K562 (cell line): ENCODE data around the gene PRCD. TPM values are rescaled to one million over a fixed set of nuclear protein-coding genes. Genes with fewer than 3 reads are reported as not detected.
A peak's percentile ranks its signal among the peaks of the same experiment; 100 is the strongest.

Source experiments
- ATAC-seq: fragments of 200-7000 bp; cut with Tn5 transposase; 3 replicates; pipeline ENCODE4 v1.9.1; 2020; ENCODE audit warnings: moderate library complexity
- BruUV-seq: library from RNA; stranded (reverse); fragments of 400-500 nt; replicated peaks from 2 replicates; lab custom pipeline; 2021; lab: Mats Ljungman, UMichigan
- CTCF ChIA-PET: fragments of 300-600 bp; formaldehyde crosslinking; extraction: SDS; loops from one replicate; lab custom pipeline; 2021; ENCODE audit warnings: low intra/inter-chr PET ratio; lab: Yijun Ruan, JAX
- POLR2A ChIA-PET: fragments of 300-600, 350-650 bp; sonication (Branson Sonifier 250); formaldehyde crosslinking; extraction: SDS; loops from one replicate; lab custom pipeline; 2021; ENCODE audit warnings: antibody characterized with exemption, inconsistent platforms; lab: Yijun Ruan, JAX
- DNase-seq, 4 experiments: peaks; one replicate each; pipeline versions ENCODE4 v3.0.0 to v3.0.0-alpha.2; 2011 to 2018; ENCODE audit warnings: low spot score in 3 of 4, mixed read lengths in 3 of 4; ENCODE audit errors: extremely low read depth in 1 of 4
- FAIRE-seq: peaks from 2 replicates; lab custom pipeline; 2011; peaks lifted over from hg19 to GRCh38; lab: Jason Lieb, UNC
- H2AFZ ChIP-seq: 2 replicates; pipeline ENCODE4 v1.6.0; 2011; ENCODE audit warnings: low read depth, low read length, control low read depth, inconsistent platforms
- H3K27ac ChIP-seq: fragments of 200-600 bp; 3 replicates; pipeline ENCODE4 v1.8.0; 2011; ENCODE audit warnings: low read depth, mild to moderate bottlenecking, control low read depth, inconsistent platforms, low read length, moderate library complexity, mixed read lengths; ENCODE audit errors: extremely low read depth
- H3K27me3 ChIP-seq, 2 experiments: fragments of 300-600 bp in 1 of 2; 2 replicates in 1 of 2; 3 replicates in 1 of 2; pipeline versions ENCODE4 v1.6.0 to v1.8.0; 2011; ENCODE audit warnings: inconsistent platforms in 2 of 2, low read length in 2 of 2, mild to moderate bottlenecking in 1 of 2, mixed read lengths in 1 of 2, moderate library complexity in 1 of 2; ENCODE audit not compliant: control insufficient read depth in 2 of 2, insufficient read depth in 2 of 2
- H3K36me3 ChIP-seq: fragments of 300-600 bp; 3 replicates; pipeline ENCODE4 v1.8.0; 2011; ENCODE audit warnings: mild to moderate bottlenecking, low read length, inconsistent platforms; ENCODE audit not compliant: control insufficient read depth, insufficient read depth
- H3K4me1 ChIP-seq, 2 experiments: fragments of 200-600 bp in 1 of 2; replicated peaks in 1 of 2; 2 replicates in 1 of 2; 3 replicates in 1 of 2; pipeline versions ENCODE4 v1.5.1 to v1.8.0; 2011; ENCODE audit warnings: inconsistent platforms in 2 of 2, low read length in 2 of 2, mild to moderate bottlenecking in 1 of 2, mixed read lengths in 1 of 2, moderate library complexity in 1 of 2; ENCODE audit not compliant: control insufficient read depth in 2 of 2, insufficient read depth in 2 of 2
- H3K4me2 ChIP-seq: 2 replicates; pipeline ENCODE4 v1.6.1; 2011; ENCODE audit warnings: low read length, control low read depth, inconsistent platforms, mixed read lengths; ENCODE audit not compliant: insufficient read depth
- H3K4me3 ChIP-seq: fragments of 200-600 bp; sonication (generic), shearing (Covaris generic); 2 replicates; pipeline ENCODE4 v1.5.1; 2016; ENCODE audit warnings: control low read depth, inconsistent platforms
- H3K79me2 ChIP-seq: fragments of 200-600 bp; 3 replicates; pipeline ENCODE4 v1.8.0; 2011; ENCODE audit warnings: low read length, inconsistent platforms; ENCODE audit not compliant: control insufficient read depth, insufficient read depth
- H3K9ac ChIP-seq, 2 experiments: 2 replicates each; pipeline versions ENCODE4 v1.6.0 to v1.6.1; 2011; ENCODE audit warnings: low read depth in 2 of 2, low read length in 2 of 2, control low read depth in 1 of 2, inconsistent platforms in 1 of 2, mild to moderate bottlenecking in 1 of 2, mixed read lengths in 1 of 2; ENCODE audit not compliant: insufficient read depth in 1 of 2
- H3K9me1 ChIP-seq: one replicate; pipeline ENCODE4 v1.6.0; 2011; ENCODE audit warnings: inconsistent platforms, mild to moderate bottlenecking, low read length, moderate library complexity; ENCODE audit not compliant: control insufficient read depth, insufficient read depth
- H3K9me3 ChIP-seq: replicated peaks from 2 replicates; pipeline ENCODE4 v1.5.1; 2011; ENCODE audit warnings: low read depth, low read length, inconsistent platforms; ENCODE audit not compliant: control insufficient read depth, insufficient read depth
- H4K20me1 ChIP-seq: replicated peaks from 2 replicates; pipeline ENCODE4 v1.6.1; 2011; ENCODE audit warnings: low read length, inconsistent platforms, mixed read lengths; ENCODE audit not compliant: control insufficient read depth, insufficient read depth
- RBM15 ChIP-seq: fragments of 200-400 bp; formaldehyde crosslinking; IDR thresholded peaks from 2 replicates; pipeline ENCODE4 v1.6.1; 2018; ENCODE audit warnings: mild to moderate bottlenecking, low read length, moderate library complexity; ENCODE audit not compliant: insufficient read depth
- ZNF586 ChIP-seq: fragments of 450-650 bp; formaldehyde crosslinking; conservative IDR thresholded peaks from 2 replicates; pipeline ENCODE4 v1.4.0; 2020; ENCODE audit warnings: mild to moderate bottlenecking, moderate library complexity
- WGBS: fragments of 100-300 bp; shearing (Covaris generic); methylation state at CpG from one replicate; pipeline ENCODE4 v1.1.6; 2016; ENCODE audit warnings: low coverage, mixed read lengths; ENCODE audit not compliant: insufficient coverage; ENCODE audit errors: missing lambda C conversion rate; 5-methylcytosine and 5-hydroxymethylcytosine counted together
- in situ Hi-C: fragments of 300-500 bp; cut with MboI; formaldehyde crosslinking; loops from 4 replicates; pipeline ENCODE4 v1.15.0; 2018; ENCODE audit warnings: inconsistent platforms, mixed read lengths
- intact Hi-C: fragments of 100-400 bp; cut with micrococcal nuclease; formaldehyde crosslinking; loops from 2 replicates; pipeline ENCODE4 v1.14.2; 2022
- polyA plus RNA-seq, 8 experiments: library from polyadenylated mRNA; depleted of rRNA in 4 of 8; stranded (reverse) in 5 of 8; unstranded in 3 of 8; fragments of >200 nt; fragmentation: Nextera tagmentation in 2 of 8; fragmentation: Illumina TruSeq in 1 of 8; extraction: Ambion mirVana in 2 of 8; extraction: Trizol in 1 of 8; gene quantifications; 2 replicates each; pipeline versions ENCODE4 v1.2.1 to v1.2.3, GENCODE V29; 2011 to 2014; ENCODE audit warnings: inconsistent platforms in 1 of 8, missing spikeins in 1 of 8
- total RNA-seq, 7 experiments: library from RNA; depleted of rRNA in 6 of 7; stranded (reverse); fragments of >200 nt in 6 of 7; fragmentation: Illumina TruSeq in 2 of 7; extraction: Trizol in 2 of 7; gene quantifications; 2 replicates each; pipeline versions ENCODE4 v1.2.1 to v1.2.3, GENCODE V29; 2011 to 2021; ENCODE audit warnings: low replicate concordance in 1 of 7
- TF ChIP-seq, protein P1 (sequence below): sonication (generic); formaldehyde crosslinking; IDR thresholded peaks from 2 replicates; pipeline ENCODE4 v1.8.1; 2022; ENCODE audit warnings: missing genetic modification reagents
- TF ChIP-seq, protein P2 (sequence below): fragments of 450-650 bp; formaldehyde crosslinking; IDR thresholded peaks from 2 replicates; pipeline ENCODE4 v1.4.0; 2020; ENCODE audit warnings: mild to moderate bottlenecking, moderate library complexity
- TF ChIP-seq, protein P3 (sequence below): fragments of 450-650 bp; IDR thresholded peaks from 2 replicates; pipeline ENCODE4 v1.7.0; 2016; ENCODE audit warnings: borderline replicate concordance
- TF ChIP-seq, protein P4 (sequence below): fragments of 450-650 bp; formaldehyde crosslinking; IDR thresholded peaks from 2 replicates; pipeline ENCODE4 v1.4.0; 2020; ENCODE audit warnings: mild to moderate bottlenecking
- TF ChIP-seq, protein P5 (sequence below): fragments of 250-450 bp; sonication (Bioruptor Pico); IDR thresholded peaks from 2 replicates; pipeline ENCODE4 v1.5.0; 2021; ENCODE audit warnings: mild to moderate bottlenecking, borderline replicate concordance

The PRCD gene
- total and polyA plus RNA-seq, 9 of the 15 experiments (the other 6 are each of a cell fraction or from before 2014, with no cell fraction given), result 0.20 to 0.25 (median 0.21) TPM; not detected in 6

DNA sequence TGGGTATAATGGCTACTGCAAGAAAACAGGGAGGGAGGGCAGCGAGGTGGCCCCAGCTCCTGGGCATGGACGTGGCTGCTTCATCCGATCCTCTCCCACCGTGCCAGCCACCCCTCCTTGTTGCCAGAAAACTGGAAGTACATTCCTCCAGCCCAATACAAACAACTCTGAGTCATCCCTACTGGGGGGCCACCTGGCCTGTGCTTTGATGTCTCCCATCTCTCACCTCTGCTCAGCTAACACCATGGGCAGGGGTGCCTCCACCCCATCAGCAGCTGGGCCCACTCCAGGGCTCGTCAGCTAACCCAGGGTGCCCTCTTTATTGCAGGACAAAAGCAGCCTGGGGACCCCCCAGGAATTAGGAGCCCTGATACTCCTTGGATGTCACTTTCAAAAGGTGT lies 40.6 kb upstream of the PRCD start (continued):
- TF ChIP-seq, protein P1, sequence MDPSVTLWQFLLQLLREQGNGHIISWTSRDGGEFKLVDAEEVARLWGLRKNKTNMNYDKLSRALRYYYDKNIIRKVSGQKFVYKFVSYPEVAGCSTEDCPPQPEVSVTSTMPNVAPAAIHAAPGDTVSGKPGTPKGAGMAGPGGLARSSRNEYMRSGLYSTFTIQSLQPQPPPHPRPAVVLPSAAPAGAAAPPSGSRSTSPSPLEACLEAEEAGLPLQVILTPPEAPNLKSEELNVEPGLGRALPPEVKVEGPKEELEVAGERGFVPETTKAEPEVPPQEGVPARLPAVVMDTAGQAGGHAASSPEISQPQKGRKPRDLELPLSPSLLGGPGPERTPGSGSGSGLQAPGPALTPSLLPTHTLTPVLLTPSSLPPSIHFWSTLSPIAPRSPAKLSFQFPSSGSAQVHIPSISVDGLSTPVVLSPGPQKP (CRISPR knock-in tag), result no peak

DNA sequence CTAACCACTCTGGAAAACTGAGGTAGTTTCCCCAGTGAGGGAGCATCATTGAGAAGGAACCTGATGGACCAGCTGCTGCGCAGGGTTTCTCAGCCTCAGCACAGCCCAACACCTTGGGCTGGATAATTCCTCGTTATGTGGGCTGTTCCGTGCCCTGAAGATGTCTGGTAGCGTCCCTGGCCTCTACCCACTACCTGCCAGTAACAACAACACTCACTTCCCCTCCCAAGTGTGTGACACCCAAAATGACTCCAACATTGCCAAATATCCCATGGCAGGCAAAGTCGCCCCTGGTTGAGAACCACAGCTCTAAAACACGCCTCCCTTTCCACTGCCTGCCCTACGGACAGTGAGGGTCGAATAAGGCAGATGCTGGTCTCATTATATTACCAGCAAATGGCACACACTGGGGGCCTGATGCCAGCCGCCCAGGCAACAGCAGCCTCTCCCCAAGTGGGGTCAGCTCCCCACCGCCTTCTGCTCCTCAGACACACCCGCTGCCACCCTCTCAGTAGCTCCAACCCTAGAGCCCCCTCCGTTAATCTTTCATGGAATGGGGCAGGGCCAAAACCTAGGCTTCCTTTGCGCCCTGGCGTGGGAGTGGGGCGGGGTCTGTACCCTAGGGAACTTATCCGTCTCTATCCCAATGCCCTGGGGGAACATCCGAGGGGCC lies 39.6 kb upstream of the PRCD start:
- FAIRE-seq, result no peak
- ChIA-PET POLR2A (interaction anchor here (0.6 to 1.5 kb wide), 6 partner anchors 14 to 460 kb away, joined by 3 to 4 read pairs (median 3); no protein-coding TSS in a partner anchor), CTCF (no interaction called here)
- WGBS, result 36% methylated on average over 17 of the region's 17 CpGs
- DNase-seq, result peak in 1 of 4 experiments; percentile 33
- Histone ChIP-seq H3K4me2 (peak overlapping the region; percentile 78), H3K79me2 (no peaks in the 10 kb centered on the region), H3K4me3 (peak overlapping the region; percentile 71), H3K27me3 (no peaks in the 10 kb centered on the region), H3K27ac (no peak overlapping the region), H4K20me1 (peaks cover 7% of the 10 kb centered on the region; the same call in 1 of the 2 replicates), H3K9me1 (peaks cover 4% of the 10 kb centered on the region), H3K36me3 (no peaks in the 10 kb centered on the region), H3K9me3 (no peaks in the 10 kb centered on the region), H3K9ac (peak overlapping the region; percentile 50 to 94), H2AFZ (peak overlapping the region; percentile 89; the same call in 1 of the 2 replicates), H3K4me1 (peaks cover 16 to 34% of the 10 kb centered on the region in 2 experiments; a peak in 4 of 5 replicates)
- no TSS peak for BruUV-seq
- intact Hi-C loops, result no loop called here
- in situ Hi-C loops, result no loop called here
- no peak for ATAC-seq
- TF ChIP-seq ZNF586 (CRISPR knock-in tag), result no peak
- TF ChIP-seq, protein P2, sequence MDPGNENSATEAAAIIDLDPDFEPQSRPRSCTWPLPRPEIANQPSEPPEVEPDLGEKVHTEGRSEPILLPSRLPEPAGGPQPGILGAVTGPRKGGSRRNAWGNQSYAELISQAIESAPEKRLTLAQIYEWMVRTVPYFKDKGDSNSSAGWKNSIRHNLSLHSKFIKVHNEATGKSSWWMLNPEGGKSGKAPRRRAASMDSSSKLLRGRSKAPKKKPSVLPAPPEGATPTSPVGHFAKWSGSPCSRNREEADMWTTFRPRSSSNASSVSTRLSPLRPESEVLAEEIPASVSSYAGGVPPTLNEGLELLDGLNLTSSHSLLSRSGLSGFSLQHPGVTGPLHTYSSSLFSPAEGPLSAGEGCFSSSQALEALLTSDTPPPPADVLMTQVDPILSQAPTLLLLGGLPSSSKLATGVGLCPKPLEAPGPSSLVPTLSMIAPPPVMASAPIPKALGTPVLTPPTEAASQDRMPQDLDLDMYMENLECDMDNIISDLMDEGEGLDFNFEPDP (CRISPR knock-in tag), result no peak
- TF ChIP-seq, protein P3, sequence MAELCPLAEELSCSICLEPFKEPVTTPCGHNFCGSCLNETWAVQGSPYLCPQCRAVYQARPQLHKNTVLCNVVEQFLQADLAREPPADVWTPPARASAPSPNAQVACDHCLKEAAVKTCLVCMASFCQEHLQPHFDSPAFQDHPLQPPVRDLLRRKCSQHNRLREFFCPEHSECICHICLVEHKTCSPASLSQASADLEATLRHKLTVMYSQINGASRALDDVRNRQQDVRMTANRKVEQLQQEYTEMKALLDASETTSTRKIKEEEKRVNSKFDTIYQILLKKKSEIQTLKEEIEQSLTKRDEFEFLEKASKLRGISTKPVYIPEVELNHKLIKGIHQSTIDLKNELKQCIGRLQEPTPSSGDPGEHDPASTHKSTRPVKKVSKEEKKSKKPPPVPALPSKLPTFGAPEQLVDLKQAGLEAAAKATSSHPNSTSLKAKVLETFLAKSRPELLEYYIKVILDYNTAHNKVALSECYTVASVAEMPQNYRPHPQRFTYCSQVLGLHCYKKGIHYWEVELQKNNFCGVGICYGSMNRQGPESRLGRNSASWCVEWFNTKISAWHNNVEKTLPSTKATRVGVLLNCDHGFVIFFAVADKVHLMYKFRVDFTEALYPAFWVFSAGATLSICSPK, result no peak
- TF ChIP-seq, protein P4, sequence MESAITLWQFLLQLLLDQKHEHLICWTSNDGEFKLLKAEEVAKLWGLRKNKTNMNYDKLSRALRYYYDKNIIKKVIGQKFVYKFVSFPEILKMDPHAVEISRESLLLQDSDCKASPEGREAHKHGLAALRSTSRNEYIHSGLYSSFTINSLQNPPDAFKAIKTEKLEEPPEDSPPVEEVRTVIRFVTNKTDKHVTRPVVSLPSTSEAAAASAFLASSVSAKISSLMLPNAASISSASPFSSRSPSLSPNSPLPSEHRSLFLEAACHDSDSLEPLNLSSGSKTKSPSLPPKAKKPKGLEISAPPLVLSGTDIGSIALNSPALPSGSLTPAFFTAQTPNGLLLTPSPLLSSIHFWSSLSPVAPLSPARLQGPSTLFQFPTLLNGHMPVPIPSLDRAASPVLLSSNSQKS, result no peak
- TF ChIP-seq, protein P5, sequence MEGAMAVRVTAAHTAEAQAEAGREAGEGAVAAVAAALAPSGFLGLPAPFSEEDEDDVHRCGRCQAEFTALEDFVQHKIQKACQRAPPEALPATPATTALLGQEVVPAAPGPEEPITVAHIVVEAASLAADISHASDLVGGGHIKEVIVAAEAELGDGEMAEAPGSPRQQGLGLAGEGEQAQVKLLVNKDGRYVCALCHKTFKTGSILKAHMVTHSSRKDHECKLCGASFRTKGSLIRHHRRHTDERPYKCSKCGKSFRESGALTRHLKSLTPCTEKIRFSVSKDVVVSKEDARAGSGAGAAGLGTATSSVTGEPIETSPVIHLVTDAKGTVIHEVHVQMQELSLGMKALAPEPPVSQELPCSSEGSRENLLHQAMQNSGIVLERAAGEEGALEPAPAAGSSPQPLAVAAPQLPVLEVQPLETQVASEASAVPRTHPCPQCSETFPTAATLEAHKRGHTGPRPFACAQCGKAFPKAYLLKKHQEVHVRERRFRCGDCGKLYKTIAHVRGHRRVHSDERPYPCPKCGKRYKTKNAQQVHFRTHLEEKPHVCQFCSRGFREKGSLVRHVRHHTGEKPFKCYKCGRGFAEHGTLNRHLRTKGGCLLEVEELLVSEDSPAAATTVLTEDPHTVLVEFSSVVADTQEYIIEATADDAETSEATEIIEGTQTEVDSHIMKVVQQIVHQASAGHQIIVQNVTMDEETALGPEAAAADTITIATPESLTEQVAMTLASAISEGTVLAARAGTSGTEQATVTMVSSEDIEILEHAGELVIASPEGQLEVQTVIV (CRISPR knock-in tag), result no peak
- no peak for TF ChIP-seq RBM15
